WI38 (cell line): ENCODE results near the gene CARMIL3.

ENCODE experiments used
- H3K4me3 ChIP-seq: 2 replicates; pipeline ENCODE4 v1.5.1; 2011; ENCODE audit warnings: low read depth, mild to moderate bottlenecking, control low read depth, low read length
- TF ChIP-seq, protein P1 (sequence below): IDR thresholded peaks from 2 replicates; pipeline ENCODE4 v1.5.1; 2012; ENCODE audit warnings: low read depth, mild to moderate bottlenecking, control low read depth, low read length

The CARMIL3 gene

DNA sequence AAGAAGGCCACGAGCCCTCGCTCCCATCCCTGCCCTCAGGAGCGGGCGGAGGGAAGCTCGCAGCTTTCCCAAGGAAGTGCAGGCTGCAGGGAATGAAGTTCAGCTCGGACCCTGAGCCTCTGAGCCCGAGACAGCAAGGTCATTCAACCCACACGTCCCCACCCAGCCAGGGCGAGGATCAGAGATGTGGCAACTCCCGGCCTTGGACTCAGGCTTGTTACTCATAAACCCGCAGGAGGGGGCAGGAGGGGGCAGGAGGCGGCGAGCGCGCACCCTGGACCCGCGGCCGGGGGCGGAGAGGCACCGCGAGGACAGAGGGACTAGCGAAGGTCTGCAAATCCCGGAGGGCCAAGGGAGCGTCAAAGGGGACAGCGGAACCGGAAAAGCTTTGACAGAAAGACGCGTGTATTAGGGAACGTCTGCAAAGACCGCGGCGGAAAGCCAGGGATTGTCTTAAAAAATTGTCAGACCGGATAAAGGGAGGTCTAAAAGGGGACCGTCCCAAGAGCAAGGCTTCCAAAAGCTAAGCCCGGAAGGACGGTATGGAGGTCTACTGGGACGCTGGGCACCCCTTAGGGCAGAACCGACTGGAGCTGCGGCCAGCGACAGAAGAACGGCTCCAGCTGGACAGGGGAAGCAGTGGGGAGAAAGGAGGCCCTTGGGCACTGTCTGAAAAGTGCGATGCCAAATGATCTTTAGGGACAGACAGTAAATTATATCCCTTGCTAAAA is 62.2 kb downstream of the CARMIL3 start:
- H3K4me3 ChIP-seq, result peak overlapping the region; percentile 72
- TF ChIP-seq, protein P1, sequence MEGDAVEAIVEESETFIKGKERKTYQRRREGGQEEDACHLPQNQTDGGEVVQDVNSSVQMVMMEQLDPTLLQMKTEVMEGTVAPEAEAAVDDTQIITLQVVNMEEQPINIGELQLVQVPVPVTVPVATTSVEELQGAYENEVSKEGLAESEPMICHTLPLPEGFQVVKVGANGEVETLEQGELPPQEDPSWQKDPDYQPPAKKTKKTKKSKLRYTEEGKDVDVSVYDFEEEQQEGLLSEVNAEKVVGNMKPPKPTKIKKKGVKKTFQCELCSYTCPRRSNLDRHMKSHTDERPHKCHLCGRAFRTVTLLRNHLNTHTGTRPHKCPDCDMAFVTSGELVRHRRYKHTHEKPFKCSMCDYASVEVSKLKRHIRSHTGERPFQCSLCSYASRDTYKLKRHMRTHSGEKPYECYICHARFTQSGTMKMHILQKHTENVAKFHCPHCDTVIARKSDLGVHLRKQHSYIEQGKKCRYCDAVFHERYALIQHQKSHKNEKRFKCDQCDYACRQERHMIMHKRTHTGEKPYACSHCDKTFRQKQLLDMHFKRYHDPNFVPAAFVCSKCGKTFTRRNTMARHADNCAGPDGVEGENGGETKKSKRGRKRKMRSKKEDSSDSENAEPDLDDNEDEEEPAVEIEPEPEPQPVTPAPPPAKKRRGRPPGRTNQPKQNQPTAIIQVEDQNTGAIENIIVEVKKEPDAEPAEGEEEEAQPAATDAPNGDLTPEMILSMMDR, result no peak

DNA sequence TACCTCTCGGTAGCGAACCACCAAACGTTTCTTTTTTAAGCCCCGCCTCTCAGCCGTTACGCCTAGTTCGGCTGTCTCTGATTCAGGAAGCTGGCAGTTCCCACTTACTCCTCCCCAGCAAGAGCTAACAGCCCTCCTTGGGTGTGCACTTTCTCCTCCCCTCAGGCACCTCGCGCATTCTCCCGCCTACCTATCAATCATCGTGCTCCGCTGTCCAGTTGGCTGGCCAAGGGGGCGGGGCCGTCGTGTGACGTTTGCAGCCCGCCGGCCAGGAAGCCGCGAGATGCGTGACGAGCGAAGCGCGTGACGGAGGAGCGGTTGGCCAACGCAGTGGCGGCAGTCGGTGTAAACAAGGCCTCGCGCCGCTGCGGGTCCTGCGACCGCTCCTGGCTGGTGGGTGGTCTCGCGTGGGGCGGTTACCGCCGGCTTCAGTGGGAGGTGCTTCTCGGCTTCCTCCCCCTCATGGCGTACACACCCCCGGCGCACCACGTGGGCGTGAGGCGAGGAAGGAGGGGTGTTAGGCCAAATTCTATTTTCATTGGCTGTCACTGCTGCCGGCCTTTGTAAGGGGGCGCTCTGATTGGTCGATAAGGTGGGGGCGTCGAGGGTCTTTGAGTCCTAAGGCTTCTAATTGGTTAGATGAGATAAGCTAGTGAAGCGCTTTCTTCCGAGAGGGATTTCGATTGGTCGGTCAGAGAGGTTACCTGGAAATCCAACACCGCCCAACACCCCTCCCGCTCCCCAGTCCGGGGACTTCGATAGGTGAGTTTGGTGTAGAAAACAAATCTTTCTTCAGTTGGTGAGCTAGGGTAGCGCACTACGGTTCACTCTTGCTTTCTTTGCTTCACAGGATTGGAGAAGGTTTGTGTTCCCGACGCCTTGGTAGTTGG is 63.0 kb downstream of the CARMIL3 start, which contains the start of the genes DCAF11 and NRL:
Gene DCAF11 (plus strand): TSS at position 246 of the 890 bp plus-strand sequence. CDS start 818 bp downstream, outside the sequence.
Gene NRL (minus strand): TSS at position 418 of the 890 bp plus-strand sequence. CDS start 32,101 bp downstream, outside the sequence.
- TF ChIP-seq, protein P1, result no peak
- peak within 1 kb of the TSS; percentile 72 for H3K4me3 ChIP-seq

DNA sequence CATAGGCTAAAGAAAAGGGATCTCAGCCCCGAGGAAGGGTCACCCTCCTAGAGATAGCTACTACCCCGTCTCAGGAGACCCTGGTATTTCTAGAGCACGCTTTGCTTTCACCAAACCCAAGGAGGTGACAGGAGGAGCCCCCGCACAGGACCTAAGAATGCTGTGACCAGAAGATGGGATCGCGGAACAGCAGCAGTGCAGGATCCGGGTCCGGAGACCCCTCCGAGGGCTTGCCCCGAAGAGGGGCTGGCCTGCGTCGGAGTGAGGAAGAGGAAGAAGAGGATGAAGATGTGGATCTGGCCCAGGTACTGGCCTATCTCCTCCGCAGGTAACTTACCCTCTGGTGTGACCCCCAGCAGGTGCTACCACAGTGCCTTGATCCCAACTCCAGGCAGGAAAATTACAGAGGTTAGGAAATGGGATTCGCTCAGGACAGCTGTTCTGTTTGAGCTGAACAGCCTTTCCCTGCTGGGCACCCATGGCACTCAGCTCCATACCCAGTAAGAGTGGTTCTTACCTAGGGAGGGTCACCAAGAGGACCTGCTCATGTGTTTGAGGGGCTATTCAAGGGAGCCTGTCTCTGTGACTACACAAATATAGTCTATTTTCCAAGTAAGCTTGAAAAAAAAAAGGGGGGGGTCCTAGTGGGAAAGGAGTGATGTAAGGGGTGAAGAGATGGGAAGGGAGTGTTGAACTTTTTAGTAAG is 63.8 kb downstream of the CARMIL3 start:
- peak overlapping the region; percentile 72 for H3K4me3 ChIP-seq
- TF ChIP-seq, protein P1, result no peak

DNA sequence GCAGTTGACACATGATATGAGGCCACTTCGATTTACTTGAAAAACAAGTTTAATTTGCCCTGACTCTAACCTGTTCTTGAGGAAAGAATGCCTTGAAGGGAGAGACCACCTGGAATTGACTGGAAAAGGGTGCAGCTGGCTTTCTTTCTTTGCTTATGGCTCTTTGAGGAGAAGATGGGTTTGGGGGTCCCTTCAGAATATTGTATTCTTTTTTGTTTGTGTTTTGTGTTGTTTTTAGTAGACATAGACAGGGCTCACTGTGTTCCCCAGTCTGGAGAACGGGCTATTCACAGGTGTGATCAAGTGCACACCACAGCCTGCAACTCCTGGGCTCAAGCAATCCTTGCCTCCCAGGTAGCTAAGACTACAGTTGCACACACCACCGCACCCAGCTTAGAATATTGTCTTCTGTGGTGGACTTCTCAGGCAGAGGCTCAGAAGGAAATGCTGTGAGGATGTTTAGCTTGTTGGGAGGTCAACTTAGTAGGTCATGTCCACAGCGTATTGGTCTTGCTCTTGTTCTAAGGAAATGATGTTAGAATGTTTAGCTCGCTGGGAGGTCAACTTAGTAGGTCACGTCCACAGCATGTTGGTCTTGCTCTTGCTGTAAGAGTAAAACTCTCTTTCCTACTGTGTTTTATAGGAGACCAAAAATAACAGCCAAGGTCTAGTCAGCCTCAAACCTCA is 64.5 kb downstream of the CARMIL3 start:
- no peak overlapping the region for H3K4me3 ChIP-seq
- TF ChIP-seq, protein P1, result no peak

- TF ChIP-seq, protein P1, result no peak
- H3K4me3 ChIP-seq, result no peak overlapping the region
Observed at GRCh38 chr14:24117179-24117578, 65.4 kb downstream of the CARMIL3 start.
